Mesothelial cell of epicardium (in vitro differentiated cells): Measurements from ENCODE around the gene CAPN1. TPM values are rescaled to one million over a fixed set of nuclear protein-coding genes. Genes with fewer than 3 reads are reported as not detected.

Experiments used
- DNase-seq, 2 experiments: peaks; one replicate each; pipeline ENCODE4 v3.0.0; 2021; ENCODE audit warnings: low spot score in 2 of 2; ENCODE audit not compliant: unreplicated experiment in 2 of 2
- H3K27ac Mint-ChIP-seq: 2 replicates; pipeline ENCODE4 v1.8.0; 2021; ENCODE audit warnings: mixed read lengths
- H3K27me3 Mint-ChIP-seq: 2 replicates; pipeline ENCODE4 v1.8.0; 2021; ENCODE audit warnings: low read depth, mixed read lengths
- H3K36me3 Mint-ChIP-seq: 2 replicates; pipeline ENCODE4 v1.8.0; 2021; ENCODE audit warnings: mixed read lengths
- H3K4me1 Mint-ChIP-seq: 2 replicates; pipeline ENCODE4 v1.8.0; 2021; ENCODE audit warnings: mixed read lengths
- H3K4me3 Mint-ChIP-seq: 2 replicates; pipeline ENCODE4 v1.8.0; 2021; ENCODE audit warnings: mild to moderate bottlenecking, moderate library complexity, mixed read lengths
- H3K9me3 Mint-ChIP-seq: 2 replicates; pipeline ENCODE4 v1.8.0; 2021; ENCODE audit warnings: mixed read lengths
- total RNA-seq: library from RNA; stranded (reverse); gene quantifications from 3 replicates; pipeline ENCODE4 v1.2.1, GENCODE V29; 2021
- TF ChIP-seq, protein P1 (sequence below): fragments of 200-600 bp; sonication (generic); IDR thresholded peaks from one replicate; pipeline ENCODE4 v1.5.0; 2021; ENCODE audit warnings: antibody characterized with exemption; ENCODE audit not compliant: unreplicated experiment

Gene CAPN1
- total RNA-seq, 1 donor from 2014 or later = 196 TPM

DNA sequence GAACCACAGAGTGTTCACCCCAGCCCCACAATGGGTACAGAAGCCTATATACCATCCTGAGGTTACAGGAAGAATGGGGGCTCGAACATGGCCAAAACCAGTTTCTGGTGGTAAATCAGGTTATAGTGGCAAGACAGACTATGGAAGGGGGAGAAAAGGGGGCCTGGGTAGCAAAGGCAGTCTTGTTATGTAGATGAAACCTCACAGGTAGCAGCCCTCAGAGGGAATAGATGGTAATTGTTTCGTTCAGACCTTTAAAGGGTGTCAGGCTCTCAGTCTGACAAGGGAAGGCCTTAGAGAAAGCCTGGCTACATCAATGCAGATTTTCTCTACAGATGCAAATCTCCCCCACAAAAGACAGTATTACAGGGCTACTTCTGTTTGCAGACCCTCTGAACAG lies 3.4 kb downstream of the CAPN1 start:
- H3K27ac Mint-ChIP-seq = peak overlapping the region; percentile 48
- H3K36me3 Mint-ChIP-seq = peaks cover 17% of the 10 kb centered on the region
- H3K9me3 Mint-ChIP-seq = no peaks in the 10 kb centered on the region
- H3K4me1 Mint-ChIP-seq = peaks cover 21% of the 10 kb centered on the region
- no peak overlapping the region for H3K4me3 Mint-ChIP-seq
- TF ChIP-seq, protein P1, sequence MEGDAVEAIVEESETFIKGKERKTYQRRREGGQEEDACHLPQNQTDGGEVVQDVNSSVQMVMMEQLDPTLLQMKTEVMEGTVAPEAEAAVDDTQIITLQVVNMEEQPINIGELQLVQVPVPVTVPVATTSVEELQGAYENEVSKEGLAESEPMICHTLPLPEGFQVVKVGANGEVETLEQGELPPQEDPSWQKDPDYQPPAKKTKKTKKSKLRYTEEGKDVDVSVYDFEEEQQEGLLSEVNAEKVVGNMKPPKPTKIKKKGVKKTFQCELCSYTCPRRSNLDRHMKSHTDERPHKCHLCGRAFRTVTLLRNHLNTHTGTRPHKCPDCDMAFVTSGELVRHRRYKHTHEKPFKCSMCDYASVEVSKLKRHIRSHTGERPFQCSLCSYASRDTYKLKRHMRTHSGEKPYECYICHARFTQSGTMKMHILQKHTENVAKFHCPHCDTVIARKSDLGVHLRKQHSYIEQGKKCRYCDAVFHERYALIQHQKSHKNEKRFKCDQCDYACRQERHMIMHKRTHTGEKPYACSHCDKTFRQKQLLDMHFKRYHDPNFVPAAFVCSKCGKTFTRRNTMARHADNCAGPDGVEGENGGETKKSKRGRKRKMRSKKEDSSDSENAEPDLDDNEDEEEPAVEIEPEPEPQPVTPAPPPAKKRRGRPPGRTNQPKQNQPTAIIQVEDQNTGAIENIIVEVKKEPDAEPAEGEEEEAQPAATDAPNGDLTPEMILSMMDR = no peak
- no peak for DNase-seq
- no peaks in the 10 kb centered on the region for H3K27me3 Mint-ChIP-seq

DNA sequence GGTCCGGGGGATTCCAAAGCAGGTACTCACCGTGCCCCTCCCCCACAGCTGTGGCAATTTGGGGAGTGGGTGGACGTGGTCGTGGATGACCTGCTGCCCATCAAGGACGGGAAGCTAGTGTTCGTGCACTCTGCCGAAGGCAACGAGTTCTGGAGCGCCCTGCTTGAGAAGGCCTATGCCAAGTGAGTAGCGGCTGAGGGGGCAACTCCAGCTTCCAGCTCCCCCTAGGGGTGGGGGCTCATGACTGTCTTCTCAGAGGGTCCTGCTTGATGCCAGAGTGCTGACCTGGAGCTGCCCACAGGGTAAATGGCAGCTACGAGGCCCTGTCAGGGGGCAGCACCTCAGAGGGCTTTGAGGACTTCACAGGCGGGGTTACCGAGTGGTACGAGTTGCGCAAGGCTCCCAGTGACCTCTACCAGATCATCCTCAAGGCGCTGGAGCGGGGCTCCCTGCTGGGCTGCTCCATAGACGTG lies 4.2 kb downstream of the CAPN1 start:
- Mint-ChIP-seq H3K9me3 (no peaks in the 10 kb centered on the region), H3K4me1 (peaks cover 21% of the 10 kb centered on the region), H3K4me3 (no peak overlapping the region), H3K27ac (no peak overlapping the region), H3K27me3 (no peaks in the 10 kb centered on the region), H3K36me3 (peaks cover 24% of the 10 kb centered on the region)
- no peak for DNase-seq
- TF ChIP-seq, protein P1 = no peak

DNA sequence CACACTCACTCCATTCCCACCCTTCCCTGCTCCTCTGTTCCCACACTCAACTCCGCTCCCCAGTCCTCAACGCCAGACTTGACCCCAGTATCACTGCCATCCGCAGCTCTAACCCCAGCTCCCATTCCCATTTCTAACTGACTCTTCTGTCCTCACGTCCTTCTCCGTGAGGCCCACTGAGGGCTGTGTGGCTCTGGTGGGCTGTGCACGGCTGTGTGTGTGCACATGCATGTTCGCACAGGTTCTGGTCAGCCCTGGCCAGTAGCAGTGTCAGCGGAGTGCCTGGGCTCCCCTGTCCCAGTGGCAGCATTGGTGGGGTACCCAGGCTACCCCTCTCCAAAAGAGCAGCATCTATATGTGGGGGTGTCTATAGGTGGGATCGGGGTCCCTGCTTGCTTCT lies 5.0 kb downstream of the CAPN1 start:
- Mint-ChIP-seq H3K9me3 (no peaks in the 10 kb centered on the region), H3K4me3 (no peak overlapping the region), H3K36me3 (peaks cover 24% of the 10 kb centered on the region), H3K27me3 (no peaks in the 10 kb centered on the region), H3K27ac (no peak overlapping the region), H3K4me1 (peaks cover 21% of the 10 kb centered on the region)
- TF ChIP-seq, protein P1 = no peak
- DNase-seq = no peak

DNA sequence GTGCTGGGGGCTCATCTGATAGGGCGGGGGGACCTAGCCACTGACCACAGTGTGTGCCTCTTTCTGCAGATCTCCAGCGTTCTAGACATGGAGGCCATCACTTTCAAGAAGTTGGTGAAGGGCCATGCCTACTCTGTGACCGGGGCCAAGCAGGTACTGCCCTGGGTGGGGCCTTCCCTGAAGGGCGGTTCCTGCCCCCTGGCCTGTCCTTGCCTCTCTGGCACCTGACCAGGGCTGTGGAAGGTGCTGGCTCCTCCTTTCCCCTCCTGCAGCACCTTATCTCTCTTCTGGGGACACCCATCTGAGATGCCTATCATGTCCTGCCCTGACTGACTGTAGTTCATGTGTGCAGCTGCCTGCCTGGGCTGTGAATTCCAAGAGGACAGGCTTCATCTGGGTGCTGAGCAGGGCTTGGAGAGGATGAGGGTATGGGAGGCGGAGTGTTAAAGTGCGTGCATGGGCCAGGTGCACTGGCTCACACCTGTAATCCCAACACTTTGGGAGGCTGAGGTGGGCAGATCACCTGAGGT lies 5.5 kb downstream of the CAPN1 start:
- no peak for DNase-seq
- TF ChIP-seq, protein P1 = no peak
- Mint-ChIP-seq H3K4me3 (no peak overlapping the region), H3K27me3 (no peaks in the 10 kb centered on the region), H3K4me1 (peaks cover 21% of the 10 kb centered on the region), H3K27ac (no peak overlapping the region), H3K36me3 (peaks cover 26% of the 10 kb centered on the region), H3K9me3 (no peaks in the 10 kb centered on the region)

DNA sequence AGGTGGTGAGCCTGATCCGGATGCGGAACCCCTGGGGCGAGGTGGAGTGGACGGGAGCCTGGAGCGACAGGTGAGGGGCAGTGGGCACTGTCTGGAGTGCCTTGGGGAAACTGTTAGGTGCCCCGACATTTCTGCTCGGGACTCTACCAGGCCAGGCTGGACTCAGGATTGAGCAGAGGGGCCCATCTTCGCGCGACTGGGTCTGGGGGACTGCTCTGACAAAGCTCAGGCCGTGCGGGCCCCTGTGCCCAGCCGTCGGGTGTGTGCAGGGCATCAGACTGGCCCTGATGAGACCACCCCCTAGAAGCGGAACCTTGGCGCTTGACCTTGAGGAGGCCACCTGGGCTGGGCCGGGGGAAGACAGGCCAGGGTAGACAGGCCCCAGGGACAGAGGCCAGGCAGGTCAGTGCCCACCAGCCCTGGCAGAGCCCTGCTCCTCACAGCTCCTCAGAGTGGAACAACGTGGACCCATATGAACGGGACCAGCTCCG lies 6.3 kb downstream of the CAPN1 start:
- Mint-ChIP-seq H3K4me1 (peaks cover 14% of the 10 kb centered on the region), H3K36me3 (peaks cover 27% of the 10 kb centered on the region), H3K9me3 (no peaks in the 10 kb centered on the region), H3K27me3 (no peaks in the 10 kb centered on the region), H3K27ac (no peak overlapping the region), H3K4me3 (no peak overlapping the region)
- no peak for DNase-seq
- TF ChIP-seq, protein P1 = no peak
